ENCODE data around the gene MLLT11.

MLLT11 gene

GRCh38 chr1:151060007-151060656 lies at the start of gene MLLT11:
MLLT11 (plus strand) TSS chr1:151060397; CDS start chr1:151067225, 6,828 bp downstream.
- DNase-seq = peak; percentile 84

- DNase-seq = no peak
These were observed 48.9 kb upstream of the MLLT11 start for GRCh38 chr1:151011154-151011850.

- no peak for DNase-seq
These were observed 47.3 kb upstream of the MLLT11 start for GRCh38 chr1:151012684-151013471.

- no peak for DNase-seq
These were observed 46.7 kb upstream of the MLLT11 start for GRCh38 chr1:151013518-151013917.

GRCh38 chr1:151024540-151025146 lies 35.6 kb upstream of the MLLT11 start:
- DNase-seq = peak; percentile 23

- DNase-seq = no peak
These were observed 33.7 kb upstream of the MLLT11 start for GRCh38 chr1:151026460-151026859.

GRCh38 chr1:151032164-151032563 lies 28.0 kb upstream of the MLLT11 start:
- DNase-seq = no peak

- no peak for DNase-seq
These were observed 25.0 kb upstream of the MLLT11 start for GRCh38 chr1:151035167-151035566.

GRCh38 chr1:151036356-151036755 lies 23.8 kb upstream of the MLLT11 start, which contains the start of gene BNIPL:
BNIPL (plus strand) TSS chr1:151036586; CDS start chr1:151036726, 140 bp downstream.
- no peak for DNase-seq

- DNase-seq = no peak
These were observed 23.2 kb upstream of the MLLT11 start for GRCh38 chr1:151037032-151037431.

- DNase-seq = no peak
These were observed 20.7 kb upstream of the MLLT11 start for GRCh38 chr1:151039521-151039920.

- no peak for DNase-seq
These were observed 17.0 kb upstream of the MLLT11 start for GRCh38 chr1:151043163-151043562.

GRCh38 chr1:151047591-151047924 lies 12.6 kb upstream of the MLLT11 start, which contains the start of gene C1orf56:
C1orf56 (plus strand) TSS chr1:151047751; CDS start chr1:151047848, 97 bp downstream.
- peak; percentile 32 for DNase-seq

- DNase-seq = peak; percentile 24
These were observed 12.1 kb upstream of the MLLT11 start for GRCh38 chr1:151047925-151048644.

- DNase-seq = no peak
These were observed 11.6 kb upstream of the MLLT11 start for GRCh38 chr1:151048645-151049032.

- no peak for DNase-seq
These were observed 10.7 kb upstream of the MLLT11 start for GRCh38 chr1:151049458-151049857.

GRCh38 chr1:151050051-151050688 lies 10.0 kb upstream of the MLLT11 start:
- no peak for DNase-seq

GRCh38 chr1:151051356-151052009 lies 8.7 kb upstream of the MLLT11 start:
- DNase-seq = no peak

GRCh38 chr1:151054971-151055547 lies 5.1 kb upstream of the MLLT11 start:
- DNase-seq = no peak

GRCh38 chr1:151055581-151055980 lies 4.6 kb upstream of the MLLT11 start:
- no peak for DNase-seq

GRCh38 chr1:151056149-151056548 lies 4.0 kb upstream of the MLLT11 start:
- no peak for DNase-seq
